Measurements from ENCODE around the gene TSHR. TPM values are rescaled to one million over a fixed set of nuclear protein-coding genes. Genes with fewer than 3 reads are reported as not detected.

The TSHR gene
- total RNA-seq, 1 experiment from 2014 or later, result not detected

DNA sequence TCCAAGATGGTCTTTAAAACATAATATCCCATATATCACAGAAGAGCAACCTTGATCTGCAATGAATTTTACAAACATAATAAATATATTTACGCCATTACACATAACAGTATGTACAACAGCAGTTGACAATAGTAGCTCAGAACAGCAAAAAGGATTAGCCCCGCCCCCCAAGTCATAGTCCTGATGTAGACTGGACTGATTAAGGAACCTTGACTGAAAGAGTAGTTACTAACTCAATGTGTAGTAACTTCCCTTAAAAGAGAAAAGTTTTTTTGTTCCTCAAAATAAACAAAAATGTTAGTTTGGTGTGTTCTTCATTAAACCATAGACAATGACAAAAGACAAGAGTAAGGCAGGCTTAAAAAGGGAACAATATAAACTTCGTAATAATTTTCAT lies 220.8 kb downstream of the TSHR start:
- in situ Hi-C loops (cut with HindIII; ENCODE audit: low pct_unique_long_range_greater_than_20kb, low sequenced_read_pairs), result no loop called here
- DNase-seq (ENCODE audit: low read depth, low spot score), result no peak

DNA sequence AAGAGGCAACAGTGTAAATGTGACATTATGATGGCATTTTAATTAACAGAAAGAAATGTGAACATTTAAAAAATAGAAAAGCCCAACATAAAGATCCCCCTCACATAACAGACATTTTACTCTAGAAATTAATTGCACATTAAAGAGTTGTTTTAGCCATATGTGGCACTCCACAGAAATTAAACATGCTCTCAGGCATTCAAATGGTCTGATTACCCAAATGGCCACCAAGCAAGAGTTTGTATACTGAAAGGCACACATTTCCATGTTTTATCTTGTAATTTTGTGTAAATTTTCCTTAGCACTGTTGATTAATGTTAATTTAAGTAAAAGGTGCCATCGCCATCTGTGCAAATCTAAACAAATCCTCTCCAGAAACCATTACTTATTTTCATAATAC lies 221.8 kb downstream of the TSHR start:
- DNase-seq (ENCODE audit: low read depth, low spot score), result no peak
- in situ Hi-C loops (cut with HindIII; ENCODE audit: low pct_unique_long_range_greater_than_20kb, low sequenced_read_pairs), result no loop called here

DNA sequence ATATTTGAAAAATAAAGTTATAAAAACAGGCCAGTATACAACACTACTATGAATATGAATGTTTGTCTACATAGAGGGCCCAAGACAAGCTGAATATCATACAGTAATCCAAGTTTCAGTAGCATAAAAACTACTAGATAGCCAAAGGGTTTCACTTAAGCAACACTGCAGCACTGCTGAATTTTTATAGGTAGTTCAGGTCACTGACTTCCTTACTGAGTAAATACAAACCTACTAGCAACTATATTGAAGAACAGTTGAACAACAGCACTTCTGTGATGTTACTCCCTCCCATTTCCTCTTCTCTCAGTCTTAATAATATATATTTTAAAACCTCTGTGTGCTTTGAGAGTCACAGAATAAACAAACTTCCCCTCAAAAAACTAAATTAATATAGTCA lies 222.6 kb downstream of the TSHR start:
- no peak for DNase-seq (ENCODE audit: low read depth, low spot score)
- in situ Hi-C loops (cut with HindIII; ENCODE audit: low pct_unique_long_range_greater_than_20kb, low sequenced_read_pairs), result no loop called here

DNA sequence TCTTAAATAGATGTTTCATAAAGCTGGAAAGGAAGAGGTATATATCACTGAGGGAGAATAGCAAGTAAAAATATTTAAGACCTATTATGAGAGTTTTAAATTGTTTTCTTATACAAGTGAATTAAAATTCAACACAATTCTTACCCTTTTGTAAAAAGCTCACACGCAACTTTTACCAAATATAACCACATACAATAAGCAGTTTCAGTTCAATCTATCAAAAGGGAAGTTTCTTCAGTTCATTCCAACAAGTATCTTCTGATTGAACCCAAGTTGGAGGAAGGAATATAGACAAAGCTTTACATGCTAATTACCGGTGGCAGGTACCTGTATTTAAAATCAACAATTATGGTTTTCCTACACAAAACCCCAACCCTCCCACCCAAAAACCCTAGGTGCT lies 224.2 kb downstream of the TSHR start:
- in situ Hi-C loops (cut with HindIII; ENCODE audit: low pct_unique_long_range_greater_than_20kb, low sequenced_read_pairs), result no loop called here
- DNase-seq (ENCODE audit: low read depth, low spot score), result no peak

DNA sequence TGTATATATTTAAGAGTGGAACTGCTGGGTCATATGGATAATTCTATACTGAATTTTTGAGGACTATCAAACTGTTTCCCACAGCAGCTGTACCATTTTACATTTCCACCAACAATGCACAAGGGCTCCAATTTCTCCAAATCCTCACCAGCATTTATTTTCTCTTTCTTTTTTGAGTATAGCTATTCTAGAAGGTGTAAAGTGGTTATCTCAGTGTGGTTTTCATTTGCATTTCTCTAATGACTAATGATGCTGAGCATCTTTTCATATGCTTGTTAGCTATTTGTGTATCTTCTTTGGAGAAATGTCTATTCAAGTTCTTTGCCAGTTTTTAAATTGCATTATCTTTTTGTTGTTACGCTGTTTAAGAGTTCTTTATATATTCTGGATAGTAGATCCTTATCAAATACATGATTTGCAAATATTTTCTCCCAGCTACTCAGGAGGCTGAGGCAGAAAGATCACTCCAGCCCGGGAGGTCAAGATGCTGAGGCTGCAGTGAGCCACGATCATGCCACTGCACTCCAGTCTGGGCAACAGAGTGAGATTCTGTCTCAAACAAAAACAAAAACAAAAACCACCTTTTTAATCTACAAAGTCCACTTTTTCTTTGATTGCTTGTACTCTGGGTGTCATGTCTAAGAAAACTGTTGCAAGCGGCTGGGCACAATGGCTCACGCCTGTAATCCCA lies 232.6 kb downstream of the TSHR start:
- in situ Hi-C loops (cut with HindIII; ENCODE audit: low pct_unique_long_range_greater_than_20kb, low sequenced_read_pairs), result no loop called here
- no peak for DNase-seq (ENCODE audit: low read depth, low spot score)

DNA sequence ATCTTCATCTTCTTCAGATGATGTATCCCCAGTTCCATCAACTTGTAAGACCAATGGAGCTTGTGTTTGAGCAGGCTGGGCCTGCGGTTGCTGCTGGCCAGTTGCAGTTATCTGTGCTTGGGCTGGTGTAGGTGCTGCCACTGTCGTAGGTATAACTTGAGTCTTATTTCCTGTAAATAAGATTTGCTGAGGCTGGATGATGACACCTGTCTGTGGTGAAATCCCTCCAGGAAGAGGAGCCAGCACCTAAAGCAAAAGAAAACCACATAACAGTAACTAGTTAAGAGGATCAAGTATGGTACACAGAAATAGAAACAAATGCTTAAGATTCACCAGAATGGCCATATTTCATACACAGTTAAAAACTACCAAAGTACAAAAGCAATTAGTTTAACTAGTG lies 237.2 kb downstream of the TSHR start:
- in situ Hi-C loops (cut with HindIII; ENCODE audit: low pct_unique_long_range_greater_than_20kb, low sequenced_read_pairs), result no loop called here
- DNase-seq (ENCODE audit: low read depth, low spot score), result no peak

DNA sequence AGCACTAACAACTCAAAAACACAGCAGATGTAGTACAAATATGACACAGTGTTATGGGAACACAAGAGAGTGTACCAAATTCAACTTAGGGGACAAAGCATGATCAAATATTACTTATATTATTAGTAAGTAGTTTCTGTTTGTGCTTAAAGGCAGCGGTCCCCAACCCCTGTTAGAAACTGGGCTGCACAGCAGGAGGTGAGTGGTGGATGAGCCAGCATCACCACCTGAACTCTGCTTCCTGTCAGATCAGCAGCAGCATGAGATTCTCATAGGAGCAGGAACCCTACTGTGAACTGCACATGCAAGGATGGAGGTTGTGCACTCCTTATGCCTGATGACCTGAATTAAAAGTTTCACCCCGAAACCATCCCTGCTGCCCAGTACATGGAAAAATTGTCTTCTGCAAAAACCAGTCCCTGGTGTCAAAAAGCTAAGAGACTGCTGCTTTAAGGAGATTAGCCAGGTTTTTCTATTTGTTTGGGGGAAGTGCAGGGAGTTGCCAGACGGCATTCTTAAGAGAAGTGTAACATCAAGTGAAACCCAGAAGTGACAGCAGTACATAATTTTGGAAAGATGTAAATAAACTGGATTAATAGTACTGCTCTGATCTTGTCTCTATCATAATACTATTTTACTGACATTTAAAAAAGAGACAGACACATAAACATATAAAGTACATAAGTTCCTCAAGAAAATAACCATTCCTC lies 238.7 kb downstream of the TSHR start:
- in situ Hi-C loops (cut with HindIII; ENCODE audit: low pct_unique_long_range_greater_than_20kb, low sequenced_read_pairs), result no loop called here
- no peak for DNase-seq (ENCODE audit: low read depth, low spot score)

Other genes with a start within 250 kb of the TSHR start
- gene CEP128, start 13.9 kb upstream of the TSHR start, total RNA-seq (2014; rRNA removed; shearing (Covaris generic)), result 1.6 and 1.7 TPM in 2 replicates

All from SK-MEL-5 (cell line).